ENCODE data around the gene PGAP3. TPM values are rescaled to one million over a fixed set of nuclear protein-coding genes. Genes with fewer than 3 reads are reported as not detected.

The PGAP3 gene, protein sequence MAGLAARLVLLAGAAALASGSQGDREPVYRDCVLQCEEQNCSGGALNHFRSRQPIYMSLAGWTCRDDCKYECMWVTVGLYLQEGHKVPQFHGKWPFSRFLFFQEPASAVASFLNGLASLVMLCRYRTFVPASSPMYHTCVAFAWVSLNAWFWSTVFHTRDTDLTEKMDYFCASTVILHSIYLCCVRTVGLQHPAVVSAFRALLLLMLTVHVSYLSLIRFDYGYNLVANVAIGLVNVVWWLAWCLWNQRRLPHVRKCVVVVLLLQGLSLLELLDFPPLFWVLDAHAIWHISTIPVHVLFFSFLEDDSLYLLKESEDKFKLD
- total RNA-seq (2014; rRNA removed; shearing (Covaris generic); ENCODE audit: low replicate concordance): 10.6 and 20.2 TPM in 2 replicates

- Histone ChIP-seq H3K9me2 (replicated peaks; ENCODE audit: insufficient read depth, low read length) (no peaks in the 10 kb centered on the region), H2AFZ (ENCODE audit: low read length) (peak within 1 kb of the TSS; percentile 29), H4K20me1 (ENCODE audit: insufficient read depth, low read depth, low read length) (no peaks in the 10 kb centered on the region), H3K36me3 (ENCODE audit: insufficient read depth, low read length) (no peaks in the 10 kb centered on the region), H3K27me3 (ENCODE audit: low read length) (no peaks in the 10 kb centered on the region), H3K9me3 (ENCODE audit: low read length) (no peaks in the 10 kb centered on the region), H3K79me2 (ENCODE audit: low read length) (no peaks in the 10 kb centered on the region), H3K9ac (ENCODE audit: low read length) (peak within 1 kb of the TSS; percentile 79), H3K4me3 (ENCODE audit: low read length) (peak within 1 kb of the TSS; percentile 84), H3K4me1 (ENCODE audit: low read length) (peaks cover 20% of the 10 kb centered on the region), H3K4me2 (ENCODE audit: low read depth, low read length, poor library complexity, severe bottlenecking) (peak within 1 kb of the TSS; percentile 96), H3K27ac (ENCODE audit: low read length) (peak within 1 kb of the TSS; percentile 81)
- DNase-seq: peak; percentile 95
These were observed at the start of gene PGAP3 for GRCh38 chr17:39687546-39688474. Gene PGAP3, minus strand, starts transcription at chr17:39688057. Its CDS starts 43 bp downstream, at chr17:39688014.

- H3K9me2 ChIP-seq (replicated peaks; ENCODE audit: insufficient read depth, low read length): no peaks in the 10 kb centered on the region
- no peak overlapping the region for H3K27ac ChIP-seq (ENCODE audit: low read length)
- no peak overlapping the region for H3K9ac ChIP-seq (ENCODE audit: low read length)
- no peak overlapping the region for H3K4me2 ChIP-seq (ENCODE audit: low read depth, low read length, poor library complexity, severe bottlenecking)
- peaks cover 18% of the 10 kb centered on the region for H3K4me1 ChIP-seq (ENCODE audit: low read length)
- H4K20me1 ChIP-seq (ENCODE audit: insufficient read depth, low read depth, low read length): no peaks in the 10 kb centered on the region
- no peaks in the 10 kb centered on the region for H3K9me3 ChIP-seq (ENCODE audit: low read length)
- H3K27me3 ChIP-seq (ENCODE audit: low read length): no peaks in the 10 kb centered on the region; the same call in 1 of the 2 replicates
- DNase-seq: no peak
- H3K36me3 ChIP-seq (ENCODE audit: insufficient read depth, low read length): no peaks in the 10 kb centered on the region
- no peaks in the 10 kb centered on the region for H3K79me2 ChIP-seq (ENCODE audit: low read length)
- no peak overlapping the region for H3K4me3 ChIP-seq (ENCODE audit: low read length)
- H2AFZ ChIP-seq (ENCODE audit: low read length): no peak overlapping the region
These were observed 49.4 kb upstream of the PGAP3 start for GRCh38 chr17:39737206-39737759.

DNA sequence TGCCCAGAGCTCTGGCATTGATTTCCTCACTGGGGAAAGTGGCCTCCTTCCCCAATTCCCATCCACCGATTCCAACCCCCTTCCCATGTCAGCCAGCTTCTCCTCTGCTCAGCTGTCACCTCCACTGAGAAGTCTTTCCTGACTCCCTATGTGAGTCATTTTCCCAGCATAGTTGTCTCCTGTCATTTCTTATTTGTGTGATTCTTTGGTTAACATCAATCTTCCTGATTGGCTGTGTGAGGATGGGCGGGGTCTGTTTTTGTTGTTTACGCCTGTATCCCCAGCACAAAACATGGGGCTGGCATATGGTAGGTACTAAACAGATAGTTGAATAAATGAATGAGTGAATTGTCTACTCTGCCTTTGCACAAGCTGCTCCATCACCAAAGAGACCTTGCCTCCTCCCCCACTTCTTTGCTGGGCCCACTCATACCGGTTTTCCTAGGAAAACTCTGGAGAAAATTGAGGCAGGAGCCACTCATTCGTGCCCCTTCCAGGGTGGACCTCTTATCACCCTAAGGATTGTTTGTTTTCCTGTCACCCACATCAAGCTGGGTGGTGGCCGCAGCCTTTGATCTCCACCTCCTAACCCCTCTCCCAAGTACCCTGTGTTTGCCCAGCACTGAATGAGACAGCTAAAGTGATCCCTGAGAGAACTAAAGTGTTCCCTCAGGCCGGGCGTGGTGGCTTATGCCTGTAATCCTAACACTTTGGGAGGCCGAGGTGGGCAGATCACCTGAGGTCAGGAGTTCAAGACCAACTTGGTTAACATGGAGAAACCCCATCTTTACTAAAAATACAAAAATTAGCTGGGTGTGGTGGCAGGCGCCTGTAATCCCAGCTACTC lies 48.7 kb upstream of the PGAP3 start:
- no peaks in the 10 kb centered on the region for H4K20me1 ChIP-seq (ENCODE audit: insufficient read depth, low read depth, low read length)
- H3K4me3 ChIP-seq (ENCODE audit: low read length): no peak overlapping the region
- no peaks in the 10 kb centered on the region; the same call in 1 of the 2 replicates for H3K27me3 ChIP-seq (ENCODE audit: low read length)
- no peak overlapping the region for H3K9ac ChIP-seq (ENCODE audit: low read length)
- H2AFZ ChIP-seq (ENCODE audit: low read length): no peak overlapping the region
- H3K36me3 ChIP-seq (ENCODE audit: insufficient read depth, low read length): no peaks in the 10 kb centered on the region
- no peaks in the 10 kb centered on the region for H3K9me2 ChIP-seq (replicated peaks; ENCODE audit: insufficient read depth, low read length)
- H3K27ac ChIP-seq (ENCODE audit: low read length): no peak overlapping the region
- peaks cover 18% of the 10 kb centered on the region for H3K4me1 ChIP-seq (ENCODE audit: low read length)
- H3K4me2 ChIP-seq (ENCODE audit: low read depth, low read length, poor library complexity, severe bottlenecking): no peak overlapping the region
- H3K79me2 ChIP-seq (ENCODE audit: low read length): no peaks in the 10 kb centered on the region
- H3K9me3 ChIP-seq (ENCODE audit: low read length): no peaks in the 10 kb centered on the region
- no peak for DNase-seq

- no peaks in the 10 kb centered on the region; the same call in 1 of the 2 replicates for H3K27me3 ChIP-seq (ENCODE audit: low read length)
- H3K9me3 ChIP-seq (ENCODE audit: low read length): no peaks in the 10 kb centered on the region
- H2AFZ ChIP-seq (ENCODE audit: low read length): no peak overlapping the region
- no peaks in the 10 kb centered on the region for H4K20me1 ChIP-seq (ENCODE audit: insufficient read depth, low read depth, low read length)
- H3K9ac ChIP-seq (ENCODE audit: low read length): no peak overlapping the region
- H3K27ac ChIP-seq (ENCODE audit: low read length): no peak overlapping the region
- H3K4me2 ChIP-seq (ENCODE audit: low read depth, low read length, poor library complexity, severe bottlenecking): no peak overlapping the region
- peaks cover 18% of the 10 kb centered on the region for H3K4me1 ChIP-seq (ENCODE audit: low read length)
- no peaks in the 10 kb centered on the region for H3K9me2 ChIP-seq (replicated peaks; ENCODE audit: insufficient read depth, low read length)
- no peaks in the 10 kb centered on the region for H3K79me2 ChIP-seq (ENCODE audit: low read length)
- H3K36me3 ChIP-seq (ENCODE audit: insufficient read depth, low read length): no peaks in the 10 kb centered on the region
- DNase-seq: no peak
- H3K4me3 ChIP-seq (ENCODE audit: low read length): no peak overlapping the region
These were observed 48.0 kb upstream of the PGAP3 start for GRCh38 chr17:39735882-39736281.

DNA sequence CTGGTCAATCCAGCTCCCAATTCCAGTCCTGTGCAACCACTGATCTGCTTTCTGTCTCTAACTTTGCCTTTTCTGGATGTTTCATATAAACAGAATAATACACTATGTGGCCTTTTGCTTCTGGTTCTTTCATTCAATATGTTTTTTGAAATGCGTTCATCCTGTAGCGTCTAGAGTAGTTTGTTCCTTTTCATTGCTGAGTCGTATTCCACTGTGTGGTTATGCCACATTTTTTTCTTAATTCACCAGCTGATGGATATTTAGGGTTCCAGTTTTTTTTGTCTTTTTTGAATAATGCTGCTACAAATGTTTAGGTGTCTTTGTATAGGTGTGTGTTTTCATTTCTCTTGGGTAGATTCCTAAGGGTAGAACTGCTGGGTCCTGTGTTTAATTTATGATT lies 44.7 kb upstream of the PGAP3 start:
- H4K20me1 ChIP-seq (ENCODE audit: insufficient read depth, low read depth, low read length): no peaks in the 10 kb centered on the region
- H3K9me2 ChIP-seq (replicated peaks; ENCODE audit: insufficient read depth, low read length): no peaks in the 10 kb centered on the region
- H3K27ac ChIP-seq (ENCODE audit: low read length): no peak overlapping the region
- H3K4me2 ChIP-seq (ENCODE audit: low read depth, low read length, poor library complexity, severe bottlenecking): no peak overlapping the region
- peaks cover 13% of the 10 kb centered on the region for H3K4me1 ChIP-seq (ENCODE audit: low read length)
- H3K9me3 ChIP-seq (ENCODE audit: low read length): no peaks in the 10 kb centered on the region
- no peak overlapping the region for H2AFZ ChIP-seq (ENCODE audit: low read length)
- no peak for DNase-seq
- peaks cover 11% of the 10 kb centered on the region for H3K36me3 ChIP-seq (ENCODE audit: insufficient read depth, low read length)
- H3K9ac ChIP-seq (ENCODE audit: low read length): no peak overlapping the region
- H3K27me3 ChIP-seq (ENCODE audit: low read length): no peaks in the 10 kb centered on the region
- H3K4me3 ChIP-seq (ENCODE audit: low read length): no peak overlapping the region
- peaks cover 16% of the 10 kb centered on the region for H3K79me2 ChIP-seq (ENCODE audit: low read length)

DNA sequence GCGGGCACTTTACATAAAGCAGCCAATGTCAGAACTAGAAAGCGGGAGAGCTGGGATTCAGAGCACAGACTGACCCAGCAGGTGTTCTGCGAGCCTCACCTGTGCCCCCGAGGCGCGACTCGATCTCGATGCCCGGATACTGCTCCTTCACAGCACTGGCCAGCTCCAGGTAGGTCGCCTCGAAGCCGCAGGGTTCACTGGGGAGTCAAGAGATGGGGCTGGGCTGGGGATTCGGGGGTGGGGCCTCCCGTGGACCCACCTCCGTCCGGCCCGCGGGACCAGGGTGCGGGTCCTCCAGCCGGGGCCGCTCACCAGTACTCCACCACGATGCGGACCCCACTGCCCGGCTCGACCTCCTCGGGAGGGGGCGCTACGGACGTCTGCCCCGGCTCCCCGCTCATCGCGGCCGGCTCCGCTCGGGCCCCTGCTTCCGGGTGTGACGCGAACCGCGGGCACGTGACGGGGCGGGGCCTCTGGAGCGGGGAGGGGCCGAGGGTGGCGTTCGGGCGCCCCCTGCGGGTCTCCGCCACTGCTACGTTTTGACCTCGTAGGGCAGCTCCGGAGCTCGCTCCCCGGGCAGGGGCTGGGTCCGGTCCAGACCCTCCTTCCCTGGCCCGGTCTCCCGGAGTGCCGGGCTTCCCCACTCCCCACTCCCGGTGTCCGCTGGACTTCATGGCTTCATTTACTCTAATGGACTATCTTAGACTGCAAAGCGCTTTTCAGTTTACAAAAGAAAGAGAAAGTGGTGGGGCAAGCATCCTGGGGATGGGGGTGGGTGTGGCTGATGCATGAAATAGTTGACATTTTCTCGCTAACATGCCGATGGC lies 42.5 kb upstream of the PGAP3 start, which contains the start of gene MIEN1:
MIEN1 (minus strand) TSS at position 438 of the 827 bp plus-strand sequence; CDS start at position 401, 37 bp downstream.
- H3K36me3 ChIP-seq (ENCODE audit: insufficient read depth, low read length): peaks cover 11% of the 10 kb centered on the region
- no peaks in the 10 kb centered on the region for H3K9me3 ChIP-seq (ENCODE audit: low read length)
- H3K9ac ChIP-seq (ENCODE audit: low read length): peak within 1 kb of the TSS; percentile 96
- peaks cover 16% of the 10 kb centered on the region for H3K79me2 ChIP-seq (ENCODE audit: low read length)
- no peaks in the 10 kb centered on the region for H4K20me1 ChIP-seq (ENCODE audit: insufficient read depth, low read depth, low read length)
- peak within 1 kb of the TSS; percentile 56; the same call in 1 of the 2 replicates for H3K27ac ChIP-seq (ENCODE audit: low read length)
- H3K4me1 ChIP-seq (ENCODE audit: low read length): peaks cover 12% of the 10 kb centered on the region
- H3K4me3 ChIP-seq (ENCODE audit: low read length): peak within 1 kb of the TSS; percentile 95
- peak; percentile 97 for DNase-seq
- H3K9me2 ChIP-seq (replicated peaks; ENCODE audit: insufficient read depth, low read length): no peaks in the 10 kb centered on the region
- no peaks in the 10 kb centered on the region for H3K27me3 ChIP-seq (ENCODE audit: low read length)
- H3K4me2 ChIP-seq (ENCODE audit: low read depth, low read length, poor library complexity, severe bottlenecking): peak within 1 kb of the TSS; percentile 99
- H2AFZ ChIP-seq (ENCODE audit: low read length): peak within 1 kb of the TSS; percentile 67

- H3K79me2 ChIP-seq (ENCODE audit: low read length): peaks cover 16% of the 10 kb centered on the region
These were observed 41.5 kb upstream of the PGAP3 start for GRCh38 chr17:39729280-39729851.

More at GRCh38 chr17:39729280-39729851, 41.5 kb upstream of the PGAP3 start:
- Histone ChIP-seq H3K36me3 (ENCODE audit: insufficient read depth, low read length) (peaks cover 11% of the 10 kb centered on the region), H3K9me3 (ENCODE audit: low read length) (no peaks in the 10 kb centered on the region), H3K27ac (ENCODE audit: low read length) (peak overlapping the region; percentile 56; the same call in 1 of the 2 replicates), H3K27me3 (ENCODE audit: low read length) (no peaks in the 10 kb centered on the region), H2AFZ (ENCODE audit: low read length) (no peak overlapping the region), H3K4me3 (ENCODE audit: low read length) (peak overlapping the region; percentile 95), H4K20me1 (ENCODE audit: insufficient read depth, low read depth, low read length) (no peaks in the 10 kb centered on the region), H3K9me2 (replicated peaks; ENCODE audit: insufficient read depth, low read length) (no peaks in the 10 kb centered on the region), H3K9ac (ENCODE audit: low read length) (peak overlapping the region; percentile 96), H3K4me2 (ENCODE audit: low read depth, low read length, poor library complexity, severe bottlenecking) (peak overlapping the region; percentile 99), H3K4me1 (ENCODE audit: low read length) (peaks cover 12% of the 10 kb centered on the region)
- DNase-seq: no peak
